IMR-90 (cell line): Measurements from ENCODE around the gene CTNNA2.

Experiments used
- BHLHE40 ChIP-seq: fragments of 150-350 bp; IDR thresholded peaks from 2 replicates; pipeline ENCODE4 v1.6.1; 2016; ENCODE audit warnings: mild to moderate bottlenecking, low read depth, low read length
- CEBPB ChIP-seq: IDR thresholded peaks from 2 replicates; pipeline ENCODE4 v1.6.1; 2012; ENCODE audit warnings: low read depth, low read length, improper control_type of control experiment
- MAFK ChIP-seq: IDR thresholded peaks from 2 replicates; pipeline ENCODE4 v1.6.1; 2012; ENCODE audit warnings: low read depth, low read length, improper control_type of control experiment
- MXI1 ChIP-seq: IDR thresholded peaks from 2 replicates; pipeline ENCODE4 v1.6.1; 2012; ENCODE audit warnings: low read depth, mild to moderate bottlenecking, low read length, moderate library complexity, borderline replicate concordance
- POLR2A ChIP-seq: IDR thresholded peaks from 2 replicates; pipeline ENCODE4 v1.6.1; 2012; ENCODE audit warnings: mild to moderate bottlenecking, low read depth, low read length
- RAD21 ChIP-seq: IDR thresholded peaks from 2 replicates; pipeline ENCODE4 v1.6.1; 2012; ENCODE audit warnings: low read length, improper control_type of control experiment
- RCOR1 ChIP-seq: IDR thresholded peaks from 2 replicates; pipeline ENCODE4 v1.6.1; 2012; ENCODE audit warnings: mild to moderate bottlenecking, low read length, improper control_type of control experiment; ENCODE audit not compliant: insufficient replicate concordance
- RFX5 ChIP-seq: IDR thresholded peaks from 2 replicates; pipeline ENCODE4 v1.8.0; 2012; ENCODE audit warnings: low read depth, mild to moderate bottlenecking, low read length, moderate library complexity
- SMC3 ChIP-seq: fragments of 150-350 bp; IDR thresholded peaks from 2 replicates; pipeline ENCODE4 v1.6.1; 2016; ENCODE audit warnings: low read depth, mild to moderate bottlenecking, antibody characterized with exemption, low read length, moderate library complexity
- TF ChIP-seq, protein P1 (sequence below): conservative IDR thresholded peaks from 2 replicates; pipeline ENCODE4 v1.5.1; 2012; ENCODE audit warnings: mild to moderate bottlenecking, low read depth, low read length, improper control_type of control experiment
- TF ChIP-seq, protein P2 (sequence below): fragments of 150-350 bp; IDR thresholded peaks from 2 replicates; pipeline ENCODE4 v1.6.1; 2017; ENCODE audit warnings: mild to moderate bottlenecking, antibody characterized with exemption, low read length, low read depth

DNA sequence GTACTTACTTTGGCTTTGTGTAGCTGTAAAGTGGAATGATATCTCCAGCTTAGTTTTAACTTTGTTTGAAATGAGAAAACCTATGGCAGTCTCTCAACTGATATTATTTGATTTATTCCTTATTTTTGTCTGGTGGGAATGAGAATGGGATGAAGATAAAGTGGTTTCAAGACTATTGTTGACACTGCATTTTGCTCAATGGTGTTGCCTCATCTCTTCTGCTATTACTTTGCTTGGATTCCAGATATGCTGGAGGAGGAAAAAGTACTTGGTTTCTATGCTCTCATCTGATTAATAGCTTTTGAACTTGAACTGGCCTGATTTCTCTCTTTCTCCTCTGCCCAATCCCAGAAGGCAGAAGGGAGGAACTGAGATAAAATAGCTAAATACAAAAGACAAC lies 198.2 kb downstream of the CTNNA2 start:
- TF ChIP-seq, protein P1, sequence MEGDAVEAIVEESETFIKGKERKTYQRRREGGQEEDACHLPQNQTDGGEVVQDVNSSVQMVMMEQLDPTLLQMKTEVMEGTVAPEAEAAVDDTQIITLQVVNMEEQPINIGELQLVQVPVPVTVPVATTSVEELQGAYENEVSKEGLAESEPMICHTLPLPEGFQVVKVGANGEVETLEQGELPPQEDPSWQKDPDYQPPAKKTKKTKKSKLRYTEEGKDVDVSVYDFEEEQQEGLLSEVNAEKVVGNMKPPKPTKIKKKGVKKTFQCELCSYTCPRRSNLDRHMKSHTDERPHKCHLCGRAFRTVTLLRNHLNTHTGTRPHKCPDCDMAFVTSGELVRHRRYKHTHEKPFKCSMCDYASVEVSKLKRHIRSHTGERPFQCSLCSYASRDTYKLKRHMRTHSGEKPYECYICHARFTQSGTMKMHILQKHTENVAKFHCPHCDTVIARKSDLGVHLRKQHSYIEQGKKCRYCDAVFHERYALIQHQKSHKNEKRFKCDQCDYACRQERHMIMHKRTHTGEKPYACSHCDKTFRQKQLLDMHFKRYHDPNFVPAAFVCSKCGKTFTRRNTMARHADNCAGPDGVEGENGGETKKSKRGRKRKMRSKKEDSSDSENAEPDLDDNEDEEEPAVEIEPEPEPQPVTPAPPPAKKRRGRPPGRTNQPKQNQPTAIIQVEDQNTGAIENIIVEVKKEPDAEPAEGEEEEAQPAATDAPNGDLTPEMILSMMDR = no peak
- TF ChIP-seq POLR2A = no peak
- TF ChIP-seq SMC3 = no peak
- no peak for TF ChIP-seq RCOR1
- TF ChIP-seq BHLHE40 = no peak
- no peak for TF ChIP-seq RFX5
- no peak for TF ChIP-seq RAD21
- TF ChIP-seq, protein P2, sequence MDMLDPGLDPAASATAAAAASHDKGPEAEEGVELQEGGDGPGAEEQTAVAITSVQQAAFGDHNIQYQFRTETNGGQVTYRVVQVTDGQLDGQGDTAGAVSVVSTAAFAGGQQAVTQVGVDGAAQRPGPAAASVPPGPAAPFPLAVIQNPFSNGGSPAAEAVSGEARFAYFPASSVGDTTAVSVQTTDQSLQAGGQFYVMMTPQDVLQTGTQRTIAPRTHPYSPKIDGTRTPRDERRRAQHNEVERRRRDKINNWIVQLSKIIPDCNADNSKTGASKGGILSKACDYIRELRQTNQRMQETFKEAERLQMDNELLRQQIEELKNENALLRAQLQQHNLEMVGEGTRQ = no peak
- no peak for TF ChIP-seq MXI1
- TF ChIP-seq MAFK = no peak
- 0 out of 2 replicates have a peak, but pooled peaks have one; percentile 34 for TF ChIP-seq CEBPB
